HG03432 (cell line): Measurements from ENCODE around the gene MNAT1.

Source experiments
- ATAC-seq: cut with Tn5 transposase; IDR thresholded peaks from one replicate; pipeline ENCODE4 v1.9.1; 2021; ENCODE audit warnings: mild to moderate bottlenecking, moderate library complexity; ENCODE audit not compliant: unreplicated experiment

MNAT1 gene

GRCh38 chr14:61019537-61019936 is 285.0 kb downstream of the MNAT1 start:
- ATAC-seq, result no peak
